GDM1 (cell line): ENCODE data around the gene CLCNKB.

Experiments
- DNase-seq: peaks from one replicate; lab custom pipeline; 2025; lab: John Stamatoyannopoulos, UW

Gene CLCNKB

GRCh38 chr1:16076031-16076864 is 32.7 kb downstream of the CLCNKB start:
- DNase-seq = no peak

- no peak for DNase-seq
Observed at GRCh38 chr1:16076865-16077238, 33.3 kb downstream of the CLCNKB start.

GRCh38 chr1:16077406-16078245 is 34.0 kb downstream of the CLCNKB start:
- DNase-seq = no peak

- DNase-seq = peak; percentile 45
Observed at GRCh38 chr1:16078925-16079656, 35.5 kb downstream of the CLCNKB start.

- DNase-seq = no peak
Observed at GRCh38 chr1:16080422-16081150, 37.0 kb downstream of the CLCNKB start.

- no peak for DNase-seq
Observed at GRCh38 chr1:16081636-16082035, 38.1 kb downstream of the CLCNKB start.

- peak; percentile 52 for DNase-seq
Observed at GRCh38 chr1:16082283-16083038, 38.9 kb downstream of the CLCNKB start.

GRCh38 chr1:16083486-16083885 is 39.9 kb downstream of the CLCNKB start:
- DNase-seq = no peak

GRCh38 chr1:16085522-16085921 is 41.9 kb downstream of the CLCNKB start:
- peak; percentile 12 for DNase-seq

- DNase-seq = no peak
Observed at GRCh38 chr1:16087733-16088132, 44.2 kb downstream of the CLCNKB start.

- no peak for DNase-seq
Observed at GRCh38 chr1:16088351-16088911, 44.8 kb downstream of the CLCNKB start.

GRCh38 chr1:16088996-16089395 is 45.4 kb downstream of the CLCNKB start:
- DNase-seq = no peak

- DNase-seq = no peak
Observed at GRCh38 chr1:16090076-16090826, 46.7 kb downstream of the CLCNKB start.

GRCh38 chr1:16091296-16091695 is 47.7 kb downstream of the CLCNKB start:
- no peak for DNase-seq

GRCh38 chr1:16092097-16092922 is 48.7 kb downstream of the CLCNKB start:
- DNase-seq = no peak

- no peak for DNase-seq
Observed at GRCh38 chr1:16092923-16093511, 49.4 kb downstream of the CLCNKB start.

- no peak for DNase-seq
Observed at GRCh38 chr1:16093611-16094010, 50.0 kb downstream of the CLCNKB start.

- no peak for DNase-seq
Observed at GRCh38 chr1:16094453-16095158, 51.0 kb downstream of the CLCNKB start.
